Sciatic nerve (tissue), 2 donors: Measurements from ENCODE around the gene NES. TPM values are rescaled to one million over a fixed set of nuclear protein-coding genes. Genes with fewer than 3 reads are reported as not detected.

Source experiments
- ATAC-seq: fragments of 200-7000 bp; cut with Tn5 transposase; one replicate; pipeline ENCODE4 v1.9.1; 2020; ENCODE audit warnings: mild to moderate bottlenecking, moderate library complexity
- DNase-seq: peaks from one replicate; pipeline ENCODE4 v3.0.0-alpha.2; 2020; ENCODE audit warnings: low spot score
- intact Hi-C: fragments of 100-400 bp; cut with DNase I; formaldehyde crosslinking; loops from one replicate; pipeline ENCODE4 v1.14.2; 2022
- total RNA-seq: library from RNA; stranded (reverse); fragmentation: NEBNext Ultra II Directional; extraction: Animal tissue kit (Norgen Biotek cat#: 25700); gene quantifications from one replicate; pipeline ENCODE4 v1.2.1, GENCODE V29; 2021
- donor health status: DM: no; HTN: no; CAD: no.
- donor health status: DM: no; HTN: no; CAD: no.

NES gene
- total RNA-seq, 1 donor from 2014 or later: 126 TPM

DNA sequence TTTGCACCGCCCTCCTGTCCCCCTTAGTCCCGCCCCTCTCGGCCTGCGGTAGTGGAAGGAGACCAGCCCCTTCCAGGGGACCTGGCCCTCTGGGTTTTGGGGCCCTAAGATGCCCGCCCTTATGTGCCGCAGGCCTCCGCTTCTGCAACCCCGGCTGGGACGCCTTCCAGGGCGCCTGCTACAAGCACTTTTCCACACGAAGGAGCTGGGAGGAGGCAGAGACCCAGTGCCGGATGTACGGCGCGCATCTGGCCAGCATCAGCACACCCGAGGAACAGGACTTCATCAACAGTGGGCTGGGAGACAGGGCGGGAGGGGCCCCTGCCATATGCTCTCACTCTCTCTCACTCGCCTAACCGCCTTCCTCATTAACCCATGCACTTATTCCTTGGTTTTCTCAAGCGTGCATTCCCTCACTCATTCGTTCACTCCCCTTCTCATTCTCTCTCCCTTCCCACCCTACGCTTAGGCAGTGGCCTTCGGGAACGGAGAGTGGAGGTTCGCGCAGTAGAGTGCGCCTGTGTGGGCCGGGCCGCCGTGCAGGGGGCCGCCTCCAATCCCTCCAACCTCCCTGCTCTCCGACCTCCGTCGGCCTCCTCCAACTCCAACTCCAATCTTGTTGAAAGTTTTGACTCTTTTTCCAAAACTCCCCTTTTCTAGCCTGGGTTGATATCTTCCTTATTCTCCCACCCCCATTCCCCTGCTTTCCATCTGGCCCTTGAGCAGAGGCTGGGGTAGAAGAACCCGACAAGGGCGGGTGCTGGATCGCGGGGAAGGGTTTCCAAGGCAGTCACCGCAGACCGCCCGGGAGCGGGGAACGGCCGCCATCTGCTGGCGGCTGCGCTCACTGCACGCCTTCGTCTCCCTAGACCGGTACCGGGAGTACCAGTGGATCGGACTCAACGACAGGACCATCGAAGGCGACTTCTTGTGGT lies 20.1 kb downstream of the NES start:
- intact Hi-C loops: no loop called here
- peak; percentile 89 for DNase-seq
- ATAC-seq: peak; percentile 57

DNA sequence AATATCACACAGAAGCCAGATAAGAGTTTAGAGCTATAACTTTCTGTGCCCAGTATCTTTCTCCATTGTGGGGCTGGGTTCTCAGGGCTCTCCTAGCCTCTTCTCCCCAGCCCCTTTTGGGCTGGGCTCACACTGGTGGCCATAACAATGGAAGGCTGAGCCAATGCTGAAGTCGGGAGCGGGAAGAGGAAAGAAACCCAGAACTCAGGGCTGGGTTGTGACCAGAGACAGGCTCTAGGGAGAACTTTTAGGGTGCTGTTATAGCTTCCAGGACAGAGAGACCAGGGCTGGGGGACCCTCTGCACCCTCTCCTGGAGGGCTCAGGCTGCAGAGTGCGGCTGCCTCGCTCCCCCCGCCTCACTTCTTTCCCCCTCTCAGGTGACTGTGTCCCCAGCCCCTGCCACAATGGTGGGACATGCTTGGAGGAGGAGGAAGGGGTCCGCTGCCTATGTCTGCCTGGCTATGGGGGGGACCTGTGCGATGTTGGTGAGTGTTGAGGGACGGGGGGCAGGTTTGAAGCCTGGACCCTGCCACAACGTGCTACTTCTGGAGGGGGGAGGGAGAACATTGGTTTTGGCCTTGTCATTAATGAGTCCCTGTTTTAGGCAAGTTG lies 21.2 kb downstream of the NES start:
- ATAC-seq (no peak), DNase-seq (no peak)
- intact Hi-C loops: no loop called here

DNA sequence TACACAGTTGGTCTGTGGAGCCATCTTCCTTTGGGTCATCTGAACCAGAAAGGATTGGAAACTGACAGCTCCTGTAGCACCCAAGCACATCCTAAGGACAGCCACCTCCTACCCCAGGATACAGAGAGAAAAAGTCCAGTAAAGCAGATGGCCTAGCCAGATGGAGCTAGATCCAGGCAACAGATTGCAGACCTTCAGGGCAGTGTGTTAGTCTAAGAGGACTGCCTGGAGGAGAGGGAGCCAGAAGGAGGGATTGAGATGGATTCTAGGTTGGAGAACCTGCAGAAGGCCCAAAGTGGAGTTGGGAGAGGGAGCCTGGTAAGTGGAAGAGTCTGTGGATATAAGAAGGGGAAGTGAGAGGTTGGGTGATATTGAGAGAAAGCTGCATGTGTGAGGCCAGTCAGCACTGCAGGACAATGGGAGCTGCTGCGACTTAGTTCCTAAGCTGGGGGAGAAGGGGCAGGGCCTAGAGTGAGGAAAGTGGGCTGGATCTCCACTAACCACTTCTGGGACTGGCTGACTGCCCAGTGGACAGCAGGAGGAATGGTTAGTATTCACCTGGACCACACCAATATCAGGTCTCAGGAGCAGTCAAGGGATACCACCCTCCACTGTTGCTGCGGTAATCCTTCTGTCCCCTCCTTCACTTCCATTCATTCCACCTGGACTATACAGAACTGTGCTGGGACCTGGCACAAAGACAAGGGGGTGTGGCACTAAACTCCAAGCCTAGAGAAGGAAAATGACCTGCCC lies 21.9 kb downstream of the NES start:
- intact Hi-C loops: no loop called here
- DNase-seq (no peak), ATAC-seq (no peak)

DNA sequence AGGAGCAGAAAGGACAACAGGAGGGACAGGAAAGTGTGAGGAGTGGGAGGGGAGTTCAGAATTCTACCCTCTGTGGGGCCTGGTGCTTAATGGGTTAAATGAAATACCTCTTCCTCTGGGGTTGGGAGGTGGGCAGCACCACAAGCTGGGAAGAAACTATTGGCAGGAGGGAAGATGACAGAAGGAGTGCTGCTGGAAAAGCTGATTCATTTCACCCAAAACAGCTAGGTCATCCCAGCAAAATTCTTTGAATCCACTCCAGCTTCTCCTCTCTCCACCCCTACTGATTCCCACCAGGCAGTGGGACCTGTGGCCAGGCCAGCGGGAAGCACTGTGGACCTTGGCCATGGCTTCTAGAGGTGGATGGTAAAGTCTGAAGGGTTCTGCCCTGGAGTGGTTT lies 22.5 kb downstream of the NES start:
- no peak for ATAC-seq
- DNase-seq: no peak
- intact Hi-C loops: no loop called here

DNA sequence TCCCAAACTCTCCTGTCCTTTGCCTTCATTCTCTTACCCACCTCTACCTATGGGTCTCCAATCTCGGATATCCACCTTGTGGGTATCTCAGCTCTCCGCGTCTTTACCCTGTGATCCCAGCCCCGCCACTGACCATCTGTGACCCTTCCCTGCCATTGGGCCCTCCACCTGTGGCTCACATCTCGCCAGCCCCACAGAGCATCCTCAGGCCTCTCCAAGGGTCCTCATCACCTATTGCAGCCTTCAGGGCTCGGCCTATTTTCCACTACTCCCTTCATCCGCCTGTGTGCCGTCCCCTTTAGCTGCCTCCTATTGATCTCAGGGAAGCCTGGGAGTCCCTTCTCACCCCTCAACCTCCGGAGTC lies 24.2 kb downstream of the NES start:
- no peak for ATAC-seq
- intact Hi-C loops: loop anchor here (2.0 kb wide), 1 partner anchor 26 kb away; no protein-coding TSS in a partner anchor

DNA sequence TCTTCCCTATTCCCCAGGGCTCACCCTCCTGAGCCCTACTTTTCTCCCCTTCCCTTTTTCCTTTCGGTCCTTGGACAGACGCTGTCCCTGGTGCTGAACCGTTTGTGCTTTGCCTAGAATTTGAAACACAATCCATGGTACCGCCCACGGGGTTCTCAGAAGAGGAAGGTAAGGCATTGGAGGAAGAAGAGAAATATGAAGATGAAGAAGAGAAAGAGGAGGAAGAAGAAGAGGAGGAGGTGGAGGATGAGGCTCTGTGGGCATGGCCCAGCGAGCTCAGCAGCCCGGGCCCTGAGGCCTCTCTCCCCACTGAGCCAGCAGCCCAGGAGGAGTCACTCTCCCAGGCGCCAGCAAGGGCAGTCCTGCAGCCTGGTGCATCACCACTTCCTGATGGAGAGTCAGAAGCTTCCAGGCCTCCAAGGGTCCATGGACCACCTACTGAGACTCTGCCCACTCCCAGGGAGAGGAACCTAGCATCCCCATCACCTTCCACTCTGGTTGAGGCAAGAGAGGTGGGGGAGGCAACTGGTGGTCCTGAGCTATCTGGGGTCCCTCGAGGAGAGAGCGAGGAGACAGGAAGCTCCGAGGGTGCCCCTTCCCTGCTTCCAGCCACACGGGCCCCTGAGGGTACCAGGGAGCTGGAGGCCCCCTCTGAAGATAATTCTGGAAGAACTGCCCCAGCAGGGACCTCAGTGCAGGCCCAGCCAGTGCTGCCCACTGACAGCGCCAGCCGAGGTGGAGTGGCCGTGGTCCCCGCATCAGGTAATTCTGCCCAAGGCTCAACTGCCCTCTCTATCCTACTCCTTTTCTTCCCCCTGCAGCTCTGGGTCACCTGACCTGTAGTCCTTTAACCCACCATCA lies 24.8 kb downstream of the NES start:
- intact Hi-C loops: loop anchor here (2.0 kb wide), 1 partner anchor 26 kb away; no protein-coding TSS in a partner anchor
- DNase-seq (no peak), ATAC-seq (no peak)

More for the DNA sequence above, 24.2 kb downstream of the NES start:
- DNase-seq: no peak

DNA sequence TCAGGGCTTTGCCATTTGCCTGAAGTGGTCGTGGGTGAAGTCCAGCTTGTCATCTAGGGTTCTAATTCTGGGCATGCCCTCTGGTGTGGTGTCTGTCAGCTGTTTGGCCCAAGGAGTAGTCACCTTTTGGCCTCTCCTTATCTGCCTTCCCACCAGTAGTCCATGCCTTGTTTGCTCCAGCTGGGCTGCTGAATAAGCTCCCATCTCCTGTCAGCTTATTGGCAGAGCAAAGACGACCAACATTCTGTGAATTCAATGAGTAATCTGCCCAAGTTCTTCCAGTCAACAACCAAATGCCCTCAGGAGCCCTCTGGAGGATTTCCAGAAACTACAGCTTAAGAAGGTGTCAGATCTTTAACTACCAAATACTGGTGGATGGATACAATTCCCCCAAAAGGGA lies 28.3 kb downstream of the NES start:
- DNase-seq (no peak), ATAC-seq (no peak)
- intact Hi-C loops: no loop called here

DNA sequence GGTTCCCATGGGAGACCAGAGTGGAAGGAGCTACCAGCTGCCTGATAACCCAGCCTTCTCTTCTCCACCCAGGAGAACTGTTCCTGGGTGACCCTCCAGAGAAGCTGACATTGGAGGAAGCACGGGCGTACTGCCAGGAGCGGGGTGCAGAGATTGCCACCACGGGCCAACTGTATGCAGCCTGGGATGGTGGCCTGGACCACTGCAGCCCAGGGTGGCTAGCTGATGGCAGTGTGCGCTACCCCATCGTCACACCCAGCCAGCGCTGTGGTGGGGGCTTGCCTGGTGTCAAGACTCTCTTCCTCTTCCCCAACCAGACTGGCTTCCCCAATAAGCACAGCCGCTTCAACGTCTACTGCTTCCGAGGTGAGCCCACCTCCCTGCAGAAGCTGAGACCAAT lies 28.7 kb downstream of the NES start:
- intact Hi-C loops: no loop called here
- ATAC-seq (no peak), DNase-seq (no peak)

DNA sequence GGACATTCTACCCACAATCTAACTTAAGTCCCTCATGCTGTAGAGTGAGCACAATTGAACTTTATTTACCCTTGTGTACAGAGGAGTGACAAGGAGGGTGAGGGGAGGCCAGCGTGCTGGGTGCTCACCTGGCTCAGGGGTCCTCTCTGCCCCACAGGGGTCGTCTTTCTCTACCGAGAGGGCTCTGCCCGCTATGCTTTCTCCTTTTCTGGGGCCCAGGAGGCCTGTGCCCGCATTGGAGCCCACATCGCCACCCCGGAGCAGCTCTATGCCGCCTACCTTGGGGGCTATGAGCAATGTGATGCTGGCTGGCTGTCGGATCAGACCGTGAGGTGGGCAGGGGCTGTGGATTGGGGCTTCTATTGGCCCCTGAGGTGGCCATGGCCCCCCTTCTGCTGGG lies 29.9 kb downstream of the NES start:
- no peak for ATAC-seq
- intact Hi-C loops: no loop called here
- no peak for DNase-seq

DNA sequence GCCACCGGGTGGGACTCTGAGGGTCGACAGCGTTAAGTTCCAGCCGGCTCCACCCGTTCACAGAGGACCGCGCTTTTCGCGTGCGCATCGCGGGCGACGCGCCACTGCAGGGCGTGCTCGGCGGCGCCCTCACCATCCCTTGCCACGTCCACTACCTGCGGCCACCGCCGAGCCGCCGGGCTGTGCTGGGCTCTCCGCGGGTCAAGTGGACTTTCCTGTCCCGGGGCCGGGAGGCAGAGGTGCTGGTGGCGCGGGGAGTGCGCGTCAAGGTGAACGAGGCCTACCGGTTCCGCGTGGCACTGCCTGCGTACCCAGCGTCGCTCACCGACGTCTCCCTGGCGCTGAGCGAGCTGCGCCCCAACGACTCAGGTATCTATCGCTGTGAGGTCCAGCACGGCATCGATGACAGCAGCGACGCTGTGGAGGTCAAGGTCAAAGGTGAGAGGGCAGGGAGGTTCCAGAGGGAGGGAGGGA lies 30.4 kb downstream of the NES start:
- intact Hi-C loops: no loop called here
- ATAC-seq: no peak
- DNase-seq: no peak

DNA sequence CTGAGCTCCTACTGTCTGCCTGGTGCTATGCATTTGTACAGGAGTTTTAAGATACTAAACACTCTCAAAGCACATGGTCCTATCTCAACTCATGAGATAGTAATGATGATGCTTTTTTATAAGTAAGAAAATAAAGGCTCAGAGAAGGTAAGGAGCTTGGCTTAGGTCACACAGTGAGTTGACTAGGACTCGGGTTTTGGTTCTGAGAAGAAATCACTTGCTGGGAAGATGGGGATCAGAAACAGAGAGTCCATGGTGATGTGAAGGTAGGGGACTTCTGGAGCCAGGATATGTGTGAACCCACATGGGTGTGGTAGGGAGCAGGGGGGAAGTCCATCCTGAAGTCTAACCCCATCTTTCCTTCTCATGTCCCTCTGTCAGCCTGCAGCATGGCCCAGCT lies 31.5 kb downstream of the NES start:
- ATAC-seq (no peak), DNase-seq (no peak)
- intact Hi-C loops: no loop called here

DNA sequence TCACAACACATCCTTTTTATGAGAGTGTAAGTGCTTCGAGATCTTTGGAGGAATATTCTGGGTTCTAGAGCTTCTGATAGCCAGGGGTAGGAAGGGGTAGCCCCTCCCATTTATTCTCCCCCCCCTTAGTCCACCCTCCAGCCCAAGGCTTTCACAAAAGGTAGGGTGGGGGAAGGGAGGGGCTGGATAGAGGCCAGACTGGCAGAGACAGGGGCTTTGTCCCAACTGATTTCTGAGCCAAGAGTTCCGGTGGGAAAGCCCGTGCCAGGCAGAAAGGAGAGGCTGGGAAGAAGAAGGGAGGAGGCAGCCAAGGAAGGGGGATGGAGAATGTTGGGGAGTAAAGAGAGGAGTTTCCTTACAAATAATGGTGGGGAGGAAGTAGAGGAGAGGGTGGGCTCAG lies 32.2 kb downstream of the NES start:
- ATAC-seq (no peak), DNase-seq (no peak)
- intact Hi-C loops: no loop called here

DNA sequence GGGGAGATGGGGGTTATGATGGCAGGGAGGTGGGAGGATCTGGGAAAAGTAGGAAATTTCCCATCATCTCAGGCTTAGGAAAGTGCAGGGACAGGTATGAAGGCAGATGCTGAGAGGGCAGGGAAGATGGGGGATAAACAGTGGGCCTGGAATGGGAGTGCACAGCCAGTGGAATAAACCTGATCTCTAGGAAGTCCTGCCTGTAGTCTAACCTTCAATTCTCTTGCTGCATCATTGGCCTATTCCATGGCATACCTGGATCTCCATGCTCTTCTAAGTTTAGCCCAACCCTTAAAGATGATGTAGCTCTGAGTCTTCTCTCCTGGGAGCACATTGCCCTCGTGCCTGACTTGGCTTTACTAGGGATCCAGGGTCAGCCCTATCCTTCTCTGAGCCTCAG lies 32.6 kb downstream of the NES start:
- DNase-seq: no peak
- intact Hi-C loops: no loop called here
- ATAC-seq: no peak

DNA sequence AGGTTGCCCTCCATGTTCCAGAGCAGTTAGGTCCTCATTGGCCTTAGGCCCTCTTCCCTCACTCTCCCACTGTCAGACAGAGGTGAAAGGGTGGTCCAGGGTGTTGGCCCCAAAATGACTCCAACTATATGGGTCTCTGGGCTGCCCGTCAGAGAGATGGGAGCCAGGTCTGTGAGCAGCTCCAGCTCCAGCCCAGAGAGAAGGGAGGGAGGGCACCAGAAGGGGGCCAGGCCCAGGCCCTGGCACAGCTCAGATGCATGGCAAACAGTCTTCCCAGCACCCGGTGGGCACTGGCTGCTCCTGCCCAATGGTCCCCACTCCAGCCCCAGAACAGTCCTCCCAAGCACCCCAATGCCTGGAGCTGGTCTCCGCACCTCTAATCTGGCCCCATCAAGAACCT lies 33.1 kb downstream of the NES start:
- DNase-seq (no peak), ATAC-seq (no peak)
- intact Hi-C loops: no loop called here

DNA sequence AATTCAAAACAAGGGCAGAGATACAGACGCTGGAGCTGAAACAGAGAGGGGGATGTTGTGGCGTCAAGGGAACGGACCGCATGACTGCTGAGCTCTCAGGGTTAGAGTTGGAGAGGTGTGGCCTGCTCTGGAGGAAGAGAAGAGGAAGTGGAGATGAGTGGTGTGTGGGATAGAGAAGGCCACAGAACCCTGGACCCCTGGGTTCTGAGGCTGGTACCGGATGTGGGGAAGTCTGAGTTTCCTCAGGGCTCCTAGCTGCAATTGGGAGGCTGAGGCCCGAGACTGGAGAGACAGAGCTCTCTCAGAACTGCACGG lies 33.5 kb downstream of the NES start:
- ATAC-seq (no peak), DNase-seq (no peak)
- intact Hi-C loops: no loop called here

DNA sequence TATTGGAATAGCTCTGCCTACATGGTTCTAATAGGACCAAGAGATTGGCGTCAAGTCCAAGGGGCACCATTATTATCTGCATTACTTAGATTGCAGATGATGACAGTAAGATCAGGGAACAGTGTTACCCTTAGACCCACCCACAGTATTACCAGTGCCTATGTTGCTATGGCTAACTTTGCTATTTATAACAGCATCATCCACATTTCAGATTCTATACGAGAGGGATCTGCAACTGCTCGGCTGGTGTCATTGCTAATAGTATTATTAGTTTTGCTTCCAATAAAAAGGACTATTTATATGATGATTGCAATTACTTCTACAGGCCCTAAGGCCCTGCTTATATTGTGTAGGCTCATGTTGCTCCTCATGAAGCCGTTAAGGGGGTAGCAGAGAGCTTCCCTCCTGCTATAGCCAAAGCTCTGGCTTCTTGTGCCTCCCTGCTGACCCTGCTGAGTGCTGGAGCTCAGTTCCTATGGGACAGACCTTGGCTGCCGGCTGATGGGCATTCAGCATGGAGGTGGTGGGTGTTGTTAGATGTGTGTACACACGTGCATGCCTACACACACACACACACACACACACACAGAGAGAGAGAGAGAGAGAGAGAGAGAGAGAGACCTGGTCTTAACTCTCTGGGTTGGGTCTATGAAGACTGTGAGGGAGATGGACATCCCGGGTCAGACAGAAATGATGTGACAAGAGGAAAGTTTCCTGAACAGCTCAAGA lies 34.0 kb downstream of the NES start:
- DNase-seq (no peak), ATAC-seq (no peak)
- intact Hi-C loops: no loop called here

DNA sequence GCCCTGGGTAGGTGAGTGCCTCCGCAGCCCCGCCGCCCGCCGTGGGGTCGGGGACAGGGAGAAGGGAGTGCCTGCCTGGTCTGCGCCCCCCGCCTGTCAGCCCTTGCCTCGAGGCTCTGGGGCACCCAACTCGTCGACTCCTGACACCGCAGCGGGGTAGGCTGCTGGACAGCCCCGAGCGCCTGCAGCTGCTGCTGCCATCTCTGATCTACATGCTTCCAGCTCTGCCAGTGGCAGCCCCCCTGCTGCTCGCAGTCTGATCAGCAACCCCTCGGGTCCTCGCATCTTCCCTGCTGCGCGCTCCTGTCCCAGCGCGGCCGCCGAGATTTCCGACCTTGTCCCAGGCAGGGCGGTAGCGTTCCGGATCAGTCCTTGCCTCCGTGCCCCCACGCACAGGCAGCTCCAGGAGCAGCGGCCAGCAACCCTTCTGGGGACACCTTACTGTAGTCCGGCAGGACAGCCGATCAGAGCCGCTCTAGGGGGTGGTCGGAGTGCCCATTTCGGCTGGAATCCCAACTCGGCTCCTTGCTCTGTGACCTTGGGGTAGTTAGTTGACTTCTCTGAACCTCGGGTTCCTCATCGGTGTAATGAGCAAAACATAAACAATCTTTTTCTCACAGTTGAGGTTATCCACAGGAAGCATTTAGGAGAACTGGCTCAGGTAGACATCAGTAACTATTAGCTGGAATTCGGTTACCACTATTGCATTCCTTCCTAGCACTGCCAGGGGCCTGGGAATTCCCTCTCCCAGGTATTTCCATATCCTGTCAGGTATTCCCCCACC lies 34.8 kb downstream of the NES start:
- DNase-seq: no peak
- intact Hi-C loops: no loop called here
- peak; percentile 7 for ATAC-seq
